GM12878 (cell line): ENCODE results near the gene PDCL3. TPM values are rescaled to one million over a fixed set of nuclear protein-coding genes. Genes with fewer than 3 reads are reported as not detected.

ENCODE experiments used
- ATAC-seq: fragments of 200-7000 bp; cut with Tn5 transposase; 3 replicates; pipeline ENCODE4 v1.9.1; 2020; ENCODE audit warnings: mild to moderate bottlenecking, moderate library complexity
- BruUV-seq: library from RNA; stranded (reverse); fragments of 400-500 nt; replicated peaks from 2 replicates; lab custom pipeline; 2021; lab: Mats Ljungman, UMichigan
- CTCF ChIA-PET: fragments of 300-600 bp; sonication (Branson Sonifier 250); formaldehyde crosslinking; extraction: SDS; loops from one replicate; lab custom pipeline; 2021; ENCODE audit warnings: inconsistent platforms; lab: Yijun Ruan, JAX
- POLR2A ChIA-PET: fragments of 350-600 bp; formaldehyde crosslinking; extraction: SDS; loops from one replicate; lab custom pipeline; 2021; ENCODE audit warnings: inconsistent platforms; lab: Charles Lee
- RAD21 ChIA-PET: fragments of 300-600 bp; sonication (Branson Sonifier 250); formaldehyde crosslinking; loops from one replicate; lab custom pipeline; 2023; ENCODE audit warnings: antibody characterized with exemption; ENCODE audit not compliant: unreplicated experiment; lab: Charles Lee
- SMC1A ChIA-PET: fragments of 300-600 bp; sonication (Branson Sonifier 250); formaldehyde crosslinking; loops from one replicate; lab custom pipeline; 2023; ENCODE audit not compliant: unreplicated experiment, uncharacterized antibody; lab: Charles Lee
- DNase-seq: peaks from one replicate; pipeline ENCODE4 v3.0.0-alpha.2; 2011; ENCODE audit warnings: low read depth, low spot score
- FAIRE-seq: peaks from 3 replicates; lab custom pipeline; 2011; peaks lifted over from hg19 to GRCh38; lab: Jason Lieb, UNC
- H2AFZ ChIP-seq: 2 replicates; pipeline ENCODE4 v1.6.0; 2011; ENCODE audit warnings: low read depth, low read length, control low read depth; ENCODE audit not compliant: control insufficient read depth
- H3K27ac ChIP-seq: 2 replicates; pipeline ENCODE4 v1.5.1; 2011; ENCODE audit warnings: control low read depth; ENCODE audit not compliant: control insufficient read depth, insufficient read depth
- H3K27me3 ChIP-seq, 2 experiments: replicated peaks in 1 of 2; 2 replicates each; pipeline versions ENCODE4 v1.6.0 to v1.6.1; 2011; ENCODE audit warnings: low read length in 1 of 2; ENCODE audit not compliant: control insufficient read depth in 2 of 2, insufficient read depth in 2 of 2
- H3K36me3 ChIP-seq, 2 experiments: 2 replicates each; pipeline ENCODE4 v1.5.1; 2011; ENCODE audit warnings: low read length in 1 of 2; ENCODE audit not compliant: control insufficient read depth in 2 of 2, insufficient read depth in 2 of 2
- H3K4me1 ChIP-seq: 2 replicates; pipeline ENCODE4 v1.6.1; 2011; ENCODE audit warnings: mild to moderate bottlenecking, low read length, moderate library complexity, mixed read lengths; ENCODE audit not compliant: control insufficient read depth, insufficient read depth
- H3K4me2 ChIP-seq: 2 replicates; pipeline ENCODE4 v1.6.0; 2011; ENCODE audit warnings: control low read depth; ENCODE audit not compliant: control insufficient read depth, insufficient read depth
- H3K4me3 ChIP-seq: fragments of 200-600 bp; sonication (generic); 2 replicates; pipeline ENCODE4 v1.5.1; 2016
- H3K79me2 ChIP-seq: 2 replicates; pipeline ENCODE4 v1.6.0; 2011; ENCODE audit warnings: low read length; ENCODE audit not compliant: control insufficient read depth, insufficient read depth
- H3K9ac ChIP-seq: 2 replicates; pipeline ENCODE4 v1.8.0; 2011; ENCODE audit warnings: low read length, control low read depth, mixed read lengths; ENCODE audit not compliant: control insufficient read depth, insufficient read depth
- H3K9me3 ChIP-seq: replicated peaks from 3 replicates; pipeline ENCODE4 v1.5.1; 2011; ENCODE audit warnings: mild to moderate bottlenecking, low read length; ENCODE audit not compliant: control insufficient read depth, insufficient read depth
- H4K20me1 ChIP-seq: 2 replicates; pipeline ENCODE4 v1.6.0; 2011; ENCODE audit not compliant: control insufficient read depth, insufficient read depth
- BHLHE40 ChIP-seq, 2 experiments: fragments of 450-650 bp in 1 of 2; IDR thresholded peaks; 2 replicates each; pipeline ENCODE4 v1.6.1; 2011 to 2017; ENCODE audit warnings: low read depth in 2 of 2, borderline replicate concordance in 1 of 2, improper control_type of control experiment in 1 of 2, low read length in 1 of 2, mild to moderate bottlenecking in 1 of 2
- CHD1 ChIP-seq: IDR thresholded peaks from 2 replicates; pipeline ENCODE4 v1.6.1; 2012; ENCODE audit warnings: low read depth, low read length, improper control_type of control experiment
- CREB1 ChIP-seq: IDR thresholded peaks from 2 replicates; pipeline ENCODE4 v1.6.1; 2012; ENCODE audit warnings: low read depth, mild to moderate bottlenecking, inconsistent platforms
- EP300 ChIP-seq, 2 experiments: fragments of 150-350 bp in 1 of 2; IDR thresholded peaks; 2 replicates each; pipeline ENCODE4 v1.6.1; 2011 to 2012; ENCODE audit warnings: low read depth in 2 of 2, low read length in 2 of 2, borderline replicate concordance in 1 of 2, improper control_type of control experiment in 1 of 2, inconsistent platforms in 1 of 2; ENCODE audit not compliant: control insufficient read depth in 1 of 2
- GATAD2B ChIP-seq: fragments of 450-650 bp; conservative IDR thresholded peaks from 2 replicates; pipeline ENCODE4 v1.6.1; 2017; ENCODE audit warnings: low read depth, mild to moderate bottlenecking, moderate library complexity
- HDAC2 ChIP-seq: fragments of 200-600 bp; sonication (generic); IDR thresholded peaks from 2 replicates; pipeline ENCODE4 v1.6.1; 2017
- HDAC6 ChIP-seq: fragments of 200-600 bp; sonication (generic); IDR thresholded peaks from one replicate; pipeline ENCODE4 v1.8.0; 2017; ENCODE audit warnings: antibody characterized with exemption; ENCODE audit not compliant: unreplicated experiment
- IRF3 ChIP-seq: fragments of 450-650 bp; IDR thresholded peaks from 2 replicates; pipeline ENCODE4 v1.6.1; 2014; ENCODE audit warnings: mild to moderate bottlenecking
- MYC ChIP-seq: IDR thresholded peaks from 2 replicates; pipeline ENCODE4 v1.6.1; 2011; ENCODE audit warnings: mild to moderate bottlenecking, low read length, moderate library complexity, inconsistent platforms; ENCODE audit not compliant: insufficient read depth, insufficient replicate concordance, insufficient read length, severe bottlenecking
- NFIC ChIP-seq: IDR thresholded peaks from 2 replicates; pipeline ENCODE4 v1.6.1; 2012; ENCODE audit warnings: low read depth, mild to moderate bottlenecking, inconsistent platforms, low read length, moderate library complexity
- NR2F1 ChIP-seq: fragments of 450-650 bp; conservative IDR thresholded peaks from 2 replicates; pipeline ENCODE4 v1.6.1; 2017; ENCODE audit warnings: mild to moderate bottlenecking
- PAX5 ChIP-seq: IDR thresholded peaks from 2 replicates; pipeline ENCODE4 v1.6.1; 2011; ENCODE audit warnings: low read depth, low read length, borderline replicate concordance
- POLR2AphosphoS2 ChIP-seq: IDR thresholded peaks from 2 replicates; pipeline ENCODE4 v1.6.1; 2011; ENCODE audit warnings: low read depth, mild to moderate bottlenecking, low read length, improper control_type of control experiment, moderate library complexity
- RAD21 ChIP-seq: IDR thresholded peaks from 2 replicates; pipeline ENCODE4 v1.6.1; 2011; ENCODE audit warnings: mild to moderate bottlenecking, low read depth, low read length, moderate library complexity; ENCODE audit not compliant: insufficient read depth
- RUNX3 ChIP-seq: IDR thresholded peaks from 2 replicates; pipeline ENCODE4 v1.6.1; 2012; ENCODE audit warnings: low read length, inconsistent platforms
- SMARCA5 ChIP-seq: fragments of 450-650 bp; IDR thresholded peaks from 2 replicates; pipeline ENCODE4 v1.6.1; 2017; ENCODE audit warnings: mild to moderate bottlenecking
- SP1 ChIP-seq: IDR thresholded peaks from one replicate; pipeline ENCODE4 v1.6.1; 2011; ENCODE audit warnings: low read depth, low read length
- ZBTB4 ChIP-seq: fragments of 450-650 bp; formaldehyde crosslinking; IDR thresholded peaks from 2 replicates; pipeline ENCODE4 v1.4.0; 2022; ENCODE audit warnings: mild to moderate bottlenecking, moderate library complexity
- ZZZ3 ChIP-seq: IDR thresholded peaks from 2 replicates; pipeline ENCODE4 v1.6.1; 2011; ENCODE audit warnings: low read depth; ENCODE audit not compliant: control insufficient read depth, insufficient read length
- WGBS: methylation state at CpG from one replicate; pipeline ENCODE4 v1.1.6; 2016; ENCODE audit warnings: low lambda C conversion rate; ENCODE audit not compliant: insufficient replicate concordance, insufficient coverage; ENCODE audit errors: missing lambda C conversion rate; 5-methylcytosine and 5-hydroxymethylcytosine counted together
- in situ Hi-C: fragments of 300-500 bp; cut with MboI; formaldehyde crosslinking; loops from 9 replicates; pipeline ENCODE4 v1.14.3; 2018; ENCODE audit warnings: mixed read lengths
- intact Hi-C: fragments of 100-400 bp; cut with micrococcal nuclease; formaldehyde crosslinking; loops from one replicate; pipeline ENCODE4 v1.14.2; 2022; ENCODE audit not compliant: unreplicated experiment
- polyA plus RNA-seq, 11 experiments: library from polyadenylated mRNA; depleted of rRNA in 4 of 11; unstranded in 6 of 11; stranded (reverse) in 5 of 11; fragments of >200 nt; fragmentation: Nextera tagmentation in 4 of 11; fragmentation: Illumina TruSeq in 1 of 11; extraction: Ambion mirVana in 4 of 11; extraction: Trizol in 1 of 11; gene quantifications; 1 replicate in 1 of 11; 2 replicates in 10 of 11; pipeline versions ENCODE4 v1.2.1 to v1.2.3, GENCODE V29; 2011 to 2016; ENCODE audit warnings: inconsistent platforms in 2 of 11, missing spikeins in 2 of 11, low read depth in 1 of 11
- total RNA-seq, 4 experiments: library from RNA; depleted of rRNA in 3 of 4; stranded (reverse); fragments of >200 nt in 3 of 4; fragmentation: Illumina TruSeq in 1 of 4; extraction: Trizol in 1 of 4; gene quantifications; 2 replicates each; pipeline versions ENCODE4 v1.2.1 to v1.2.3, GENCODE V29; 2013 to 2021

Gene PDCL3
- total and polyA plus RNA-seq, 10 of the 15 experiments (the other 5 are each of a cell fraction or from before 2014, with no cell fraction given) = 22.9 to 111 (median 51.1) TPM

GRCh38 chr2:100580367-100581276, 17.8 kb downstream of the PDCL3 start:
- ATAC-seq = peak; percentile 87
- peak overlapping the region; percentile 7; the same call in 1 of the 2 replicates for H3K4me3 ChIP-seq
- peak overlapping the region; percentile 56 for H3K4me2 ChIP-seq
- in situ Hi-C loops = no loop called here
- peak overlapping the region; percentile 94 for H2AFZ ChIP-seq
- ChIA-PET SMC1A (interaction anchor here (1.0 to 2.1 kb wide), 7 partner anchors 10 to 318 kb away, joined by 3 to 8 read pairs (median 3); partner anchors contain the start of gene PDCL3), POLR2A (interaction anchor here (1.0 to 1.8 kb wide), 4 partner anchors 16 to 186 kb away, joined by 3 to 11 read pairs (median 5); partner anchors contain the start of gene PDCL3), RAD21 (interaction anchor here (0.7 to 2.4 kb wide), 3 partner anchors 12 to 432 kb away, joined by 3 to 6 read pairs (median 6); partner anchors contain the start of gene PDCL3), CTCF (interaction anchor here (1.0 to 1.8 kb wide), 5 partner anchors 9 to 17 kb away, joined by 3 to 8 read pairs (median 5); partner anchors contain the start of gene PDCL3)
- no peaks in the 10 kb centered on the region for H3K79me2 ChIP-seq
- H3K9me3 ChIP-seq = no peaks in the 10 kb centered on the region
- no peaks in the 10 kb centered on the region for H3K36me3 ChIP-seq
- WGBS = 8% methylated on average over 15 of the region's 15 CpGs
- peak overlapping the region; percentile 76 for H3K27ac ChIP-seq
- no TSS peak for BruUV-seq
- DNase-seq = peak; percentile 48
- peaks cover 10% of the 10 kb centered on the region for H3K4me1 ChIP-seq
- H4K20me1 ChIP-seq = no peaks in the 10 kb centered on the region
- intact Hi-C loops = loop anchor here (2.0 kb wide), 1 partner anchor 18 kb away; the partner anchor contains the start of gene PDCL3
- H3K9ac ChIP-seq = peak overlapping the region; percentile 32; the same call in 1 of the 2 replicates
- H3K27me3 ChIP-seq = no peaks in the 10 kb centered on the region
- peak; percentile 95 for FAIRE-seq
- TF ChIP-seq EP300 (IDR thresholded peaks at IDR 0.05; ENCODE audit: borderline replicate concordance in 1 of 2, control insufficient read depth in 1 of 2, low read depth in 2 of 2, low read length in 2 of 2) (no peak), IRF3 (no peak), SP1 (peak; percentile 14), GATAD2B (no peak), ZBTB4 (CRISPR knock-in tag) (no peak), PAX5 (no peak), HDAC2 (no peak), CREB1 (peak; percentile 56; the same call in 1 of the 2 replicates), RUNX3 (peak; percentile 83), BHLHE40 (IDR thresholded peaks at IDR 0.05; ENCODE audit: borderline replicate concordance in 1 of 2, low read depth in 2 of 2, low read length in 1 of 2) (peak; percentile 30 to 37; a peak in 2 of 4 replicates), MYC (no peak), RAD21 (peak; percentile 19; the same call in 1 of the 2 replicates), ZZZ3 (no peak), SMARCA5 (no peak), NFIC (peak; percentile 62), NR2F1 (no peak), HDAC6 (no peak), POLR2AphosphoS2 (no peak), CHD1 (no peak)
